Mammary epithelial cell (primary cell): ENCODE results near the gene TMEM106C.

Experiments
- CTCF ChIP-seq, 2 donors: IDR thresholded peaks in 1 of 2; conservative IDR thresholded peaks in 1 of 2; 2 replicates each; pipeline ENCODE4 v1.5.1; 2011 to 2012; ENCODE audit warnings: inconsistent platforms in 2 of 2, low read length in 2 of 2, mild to moderate bottlenecking in 2 of 2, control low read depth in 1 of 2, low read depth in 1 of 2; ENCODE audit not compliant: insufficient read depth in 1 of 2; ENCODE audit errors: extremely low read depth in 1 of 2
- EZH2 ChIP-seq: IDR thresholded peaks from 2 replicates; pipeline ENCODE4 v1.6.1; 2012; ENCODE audit warnings: low read length, inconsistent platforms, borderline replicate concordance

GRCh38 chr12:47942614-47943225, 20.7 kb upstream of the TMEM106C start:
- TF ChIP-seq CTCF (conservative IDR thresholded peaks at IDR 0.05 in 1 of 2, IDR thresholded peaks at IDR 0.05 in 1 of 2; ENCODE audit: extremely low read depth in 1 of 2, insufficient read depth in 1 of 2, low read depth in 1 of 2, low read length in 2 of 2) (no peak), EZH2 (no peak)
